Measurements from ENCODE around the gene AP5B1.

GRCh38 chr11:65829459-65829858, 48.7 kb upstream of the AP5B1 start:
- no peak for TF ChIP-seq CTCF (IDR thresholded peaks at IDR 0.05)
- no peak for TF ChIP-seq POLR2A (IDR thresholded peaks at IDR 0.05)

Data from esophagus squamous epithelium (tissue), 4 donors.